ENCODE results near the gene DTNB. TPM values are rescaled to one million over a fixed set of nuclear protein-coding genes. Genes with fewer than 3 reads are reported as not detected.
A peak's percentile ranks its signal among the peaks of the same experiment; 100 is the strongest.

The DTNB gene
- total and polyA plus RNA-seq, 10 of the 15 experiments (the other 5 are each of a cell fraction or from before 2014, with no cell fraction given) = 4.5 to 30.6 (median 11.9) TPM

GRCh38 chr2:25586726-25587144, 86.6 kb downstream of the DTNB start (continued):
- peak; percentile 90 to 91 for TF ChIP-seq EP300 (IDR thresholded peaks at IDR 0.05; ENCODE audit: borderline replicate concordance in 1 of 2, control insufficient read depth in 1 of 2, low read depth in 2 of 2, low read length in 2 of 2)
- peak; percentile 62 for TF ChIP-seq NR2F1 (conservative IDR thresholded peaks at IDR 0.05)
- no peak for TF ChIP-seq ZNF274 (IDR thresholded peaks at IDR 0.05; ENCODE audit: insufficient read depth, insufficient read length)
- no peak for TF ChIP-seq FOS (IDR thresholded peaks at IDR 0.05; ENCODE audit: borderline replicate concordance, extremely low read depth, insufficient read length)
- TF ChIP-seq MEF2A (IDR thresholded peaks at IDR 0.05; ENCODE audit: insufficient read depth, low read depth, low read length) = peak; percentile 69; the same call in 1 of the 2 replicates
- TF ChIP-seq LARP7 (IDR thresholded peaks at IDR 0.05) = no peak
- no peak; the same call in 1 of the 2 replicates for TF ChIP-seq RAD21 (IDR thresholded peaks at IDR 0.05; ENCODE audit: insufficient read depth, low read depth, low read length)
- TF ChIP-seq POLR2AphosphoS2 (IDR thresholded peaks at IDR 0.05; ENCODE audit: low read depth, low read length) = no peak
- no peak for TF ChIP-seq NFXL1 (IDR thresholded peaks at IDR 0.05; ENCODE audit: borderline replicate concordance)
- peak; percentile 94 for TF ChIP-seq DPF2 (IDR thresholded peaks at IDR 0.05)
- TF ChIP-seq RBBP5 (conservative IDR thresholded peaks at IDR 0.05) = no peak
- TF ChIP-seq EZH2 (IDR thresholded peaks at IDR 0.05; ENCODE audit: borderline replicate concordance, control insufficient read depth, low read depth, low read length) = no peak
- TF ChIP-seq POLR2AphosphoS5 (IDR thresholded peaks at IDR 0.05; ENCODE audit: low read length) = no peak
- no peak for TF ChIP-seq RB1 (IDR thresholded peaks at IDR 0.05; ENCODE audit: borderline replicate concordance)
- no peak for TF ChIP-seq MYB (IDR thresholded peaks at IDR 0.05; ENCODE audit: borderline replicate concordance, low read depth, low read length)
- TF ChIP-seq SIX5 (IDR thresholded peaks at IDR 0.05; ENCODE audit: low read depth, low read length, severe bottlenecking) = no peak
- TF ChIP-seq BCLAF1 (IDR thresholded peaks at IDR 0.05) = no peak
- TF ChIP-seq USF1 (IDR thresholded peaks at IDR 0.05; ENCODE audit: borderline replicate concordance, extremely low read length, insufficient read depth, low read depth, low read length) = no peak
- TF ChIP-seq ATF7 (IDR thresholded peaks at IDR 0.05; ENCODE audit: low read depth) = 0 out of 2 replicates have a peak, but pooled peaks have one; percentile 33
- no peak for TF ChIP-seq HCFC1 (IDR thresholded peaks at IDR 0.05; ENCODE audit: low read length)
- TF ChIP-seq PRDM15 (CRISPR knock-in tag; IDR thresholded peaks at IDR 0.05) = no peak
- TF ChIP-seq SUPT20H (IDR thresholded peaks at IDR 0.05; ENCODE audit: borderline replicate concordance, control insufficient read depth, low read depth, low read length) = no peak
- TF ChIP-seq BRCA1 (IDR thresholded peaks at IDR 0.05; ENCODE audit: low read depth, low read length) = no peak
- TF ChIP-seq ZSCAN29 (IDR thresholded peaks at IDR 0.05) = no peak
- no peak for TF ChIP-seq HDAC6 (IDR thresholded peaks at IDR 0.05; ENCODE audit: unreplicated experiment)
- peak; percentile 92; the same call in 1 of the 2 replicates for TF ChIP-seq ZBED1 (IDR thresholded peaks at IDR 0.05; ENCODE audit: borderline replicate concordance)

Measured in GM12878 (cell line).